Adipocyte (in vitro differentiated cells): ENCODE results near the gene CAMK4.
A peak's percentile ranks its signal among the peaks of the same experiment; 100 is the strongest.
"Not testable (repeated sequence)": the region's sequence is repeated elsewhere in the genome, so short reads cannot be mapped to it uniquely, and the experiment has no call there.

Experiments used
- DNase-seq: peaks from one replicate; pipeline ENCODE4 v3.0.0-alpha.2; 2015; ENCODE audit warnings: low read depth
- H3K27me3 ChIP-seq: replicated peaks from 2 replicates; pipeline ENCODE4 v1.7.0; 2013; ENCODE audit warnings: mild to moderate bottlenecking, low read length, moderate library complexity; ENCODE audit not compliant: control insufficient read depth, insufficient read depth
- H3K36me3 ChIP-seq: 2 replicates; pipeline ENCODE4 v1.7.0; 2013; ENCODE audit warnings: low read length, mild to moderate bottlenecking, moderate library complexity; ENCODE audit not compliant: control insufficient read depth, insufficient read depth, severe bottlenecking
- H3K4me1 ChIP-seq: 2 replicates; pipeline ENCODE4 v1.7.0; 2013; ENCODE audit warnings: mild to moderate bottlenecking, low read length, moderate library complexity; ENCODE audit not compliant: control insufficient read depth, insufficient read depth
- H3K4me3 ChIP-seq: 2 replicates; pipeline ENCODE4 v1.7.0; 2013; ENCODE audit warnings: mild to moderate bottlenecking, low read length, moderate library complexity
- H3K9ac ChIP-seq: 2 replicates; pipeline ENCODE4 v1.7.0; 2013; ENCODE audit warnings: mild to moderate bottlenecking, low read length, moderate library complexity
- H3K9me3 ChIP-seq: 2 replicates; pipeline ENCODE4 v1.7.0; 2013; ENCODE audit warnings: mild to moderate bottlenecking, low read length, moderate library complexity; ENCODE audit not compliant: control insufficient read depth

The CAMK4 gene

DNA sequence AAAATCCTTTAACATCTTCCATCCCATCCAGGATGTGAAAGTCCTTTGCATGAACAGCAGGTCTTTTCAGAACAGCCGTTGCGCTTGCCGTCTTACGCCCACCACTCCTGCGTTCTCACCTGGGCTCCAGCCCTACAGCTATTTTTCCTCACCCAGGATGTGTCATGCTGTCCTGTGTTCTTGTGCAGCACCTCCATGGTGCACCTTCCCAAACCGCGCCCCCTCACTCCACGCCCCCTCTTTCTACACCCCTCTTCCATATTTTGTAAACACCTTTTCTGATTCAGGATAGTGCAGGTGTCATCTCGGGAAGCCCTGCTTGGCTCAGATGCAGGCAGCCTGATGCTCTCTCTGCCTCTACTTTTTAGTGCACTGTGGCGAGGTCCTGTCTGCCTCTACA, 18.4 kb downstream of the CAMK4 start:
- H3K9ac ChIP-seq = no peak overlapping the region
- H3K4me3 ChIP-seq = no peak overlapping the region
- no peak for DNase-seq
- H3K4me1 ChIP-seq = peaks cover 4% of the 10 kb centered on the region
- no peaks in the 10 kb centered on the region for H3K9me3 ChIP-seq
- H3K36me3 ChIP-seq = no peaks in the 10 kb centered on the region
- no peaks in the 10 kb centered on the region for H3K27me3 ChIP-seq

DNA sequence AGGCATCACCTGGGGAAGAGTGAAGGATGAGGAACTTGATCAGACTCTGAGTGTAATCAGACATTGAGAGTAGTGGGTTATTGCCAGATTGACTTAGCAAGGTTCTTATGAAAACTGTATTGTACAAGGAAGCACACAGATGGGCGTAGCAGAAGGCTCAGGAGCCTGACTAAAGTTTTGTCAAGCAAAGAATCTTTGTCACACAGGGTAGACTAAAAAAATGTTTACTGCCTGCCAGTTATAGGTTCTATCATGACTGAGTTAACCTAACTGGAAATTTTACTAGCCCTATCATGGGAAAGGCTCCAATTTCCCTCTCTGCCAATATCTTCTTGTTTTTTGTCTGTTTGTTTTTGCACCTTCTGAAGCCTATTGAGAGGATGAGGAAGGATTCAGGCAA, 19.1 kb downstream of the CAMK4 start:
- H3K9ac ChIP-seq = no peak overlapping the region
- no peak overlapping the region for H3K4me3 ChIP-seq
- no peaks in the 10 kb centered on the region for H3K4me1 ChIP-seq
- no peaks in the 10 kb centered on the region for H3K36me3 ChIP-seq
- no peaks in the 10 kb centered on the region for H3K27me3 ChIP-seq
- no peaks in the 10 kb centered on the region for H3K9me3 ChIP-seq
- no peak for DNase-seq

DNA sequence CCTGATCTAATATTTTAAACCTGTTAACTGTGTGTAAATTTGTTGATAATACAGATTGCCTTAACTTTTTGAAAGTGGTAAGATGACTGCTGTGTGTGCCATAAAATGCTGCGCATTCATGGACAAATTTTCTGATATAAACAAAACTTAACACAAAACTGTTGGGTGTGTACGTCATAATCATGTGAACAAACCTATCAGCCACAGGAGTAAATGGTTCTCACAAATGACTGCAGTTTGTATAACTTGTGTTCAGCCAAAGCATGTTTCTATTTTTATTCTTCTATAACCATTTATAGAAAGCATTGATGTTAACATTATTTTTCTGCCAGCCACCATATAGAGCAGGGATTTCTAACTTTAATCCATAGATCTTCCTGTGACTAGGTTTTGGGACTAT, 21.5 kb downstream of the CAMK4 start:
- Histone ChIP-seq H3K4me3 (no peak overlapping the region), H3K27me3 (no peaks in the 10 kb centered on the region), H3K9ac (no peak overlapping the region), H3K36me3 (no peaks in the 10 kb centered on the region), H3K9me3 (no peaks in the 10 kb centered on the region), H3K4me1 (no peaks in the 10 kb centered on the region)
- no peak for DNase-seq

- no peak overlapping the region for H3K4me3 ChIP-seq
- no peaks in the 10 kb centered on the region for H3K27me3 ChIP-seq
- DNase-seq = no peak
- no peaks in the 10 kb centered on the region for H3K9me3 ChIP-seq
- no peaks in the 10 kb centered on the region for H3K4me1 ChIP-seq
- H3K36me3 ChIP-seq = no peaks in the 10 kb centered on the region
- no peak overlapping the region for H3K9ac ChIP-seq
Measured at GRCh38 chr5:111246459-111246858, 22.3 kb downstream of the CAMK4 start.

DNA sequence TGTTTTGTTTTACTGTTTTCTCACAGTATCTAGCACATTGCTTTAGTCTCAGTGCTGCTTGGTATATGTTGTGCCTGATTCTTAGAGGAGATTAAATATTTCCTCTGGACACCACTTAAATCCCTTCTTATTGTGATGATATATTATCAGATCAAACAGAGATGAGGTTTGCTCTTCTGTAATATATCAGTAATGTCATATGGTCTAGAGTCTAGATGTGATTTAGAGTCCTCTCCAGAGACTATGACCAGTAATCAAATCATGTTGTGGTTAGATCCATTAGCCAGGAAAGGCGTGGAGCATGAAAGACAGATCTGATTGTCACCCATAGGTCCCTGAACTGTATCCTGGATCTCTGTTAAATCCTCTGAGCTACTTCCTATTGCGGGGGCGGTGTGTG, 24.4 kb downstream of the CAMK4 start:
- H3K4me3 ChIP-seq = no peak overlapping the region
- no peaks in the 10 kb centered on the region for H3K9me3 ChIP-seq
- no peaks in the 10 kb centered on the region for H3K4me1 ChIP-seq
- no peaks in the 10 kb centered on the region for H3K36me3 ChIP-seq
- DNase-seq = no peak
- H3K9ac ChIP-seq = no peak overlapping the region
- no peaks in the 10 kb centered on the region for H3K27me3 ChIP-seq

DNA sequence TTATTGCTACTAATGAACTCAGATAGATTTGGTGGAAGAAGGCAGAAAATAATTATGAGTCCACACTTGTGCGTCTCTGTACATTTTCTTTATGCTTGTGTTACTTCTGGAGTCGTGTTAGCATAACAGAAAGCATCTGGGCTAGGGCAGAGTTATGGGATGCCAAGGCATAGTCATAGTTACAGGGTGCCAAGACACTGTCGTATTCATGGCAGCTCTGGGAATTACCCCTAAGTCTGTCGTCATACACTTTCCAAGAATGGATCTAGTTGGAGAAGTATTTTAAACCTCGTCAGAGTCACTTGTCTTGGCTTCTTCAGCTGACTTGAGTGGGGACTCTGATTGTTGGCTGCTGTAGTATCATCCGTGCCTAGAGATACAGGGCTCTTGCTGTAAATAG, 27.7 kb downstream of the CAMK4 start:
- H3K4me1 ChIP-seq = no peaks in the 10 kb centered on the region
- H3K4me3 ChIP-seq = no peak overlapping the region
- H3K36me3 ChIP-seq = no peaks in the 10 kb centered on the region
- no peaks in the 10 kb centered on the region for H3K9me3 ChIP-seq
- no peaks in the 10 kb centered on the region for H3K27me3 ChIP-seq
- DNase-seq = no peak
- H3K9ac ChIP-seq = no peak overlapping the region

DNA sequence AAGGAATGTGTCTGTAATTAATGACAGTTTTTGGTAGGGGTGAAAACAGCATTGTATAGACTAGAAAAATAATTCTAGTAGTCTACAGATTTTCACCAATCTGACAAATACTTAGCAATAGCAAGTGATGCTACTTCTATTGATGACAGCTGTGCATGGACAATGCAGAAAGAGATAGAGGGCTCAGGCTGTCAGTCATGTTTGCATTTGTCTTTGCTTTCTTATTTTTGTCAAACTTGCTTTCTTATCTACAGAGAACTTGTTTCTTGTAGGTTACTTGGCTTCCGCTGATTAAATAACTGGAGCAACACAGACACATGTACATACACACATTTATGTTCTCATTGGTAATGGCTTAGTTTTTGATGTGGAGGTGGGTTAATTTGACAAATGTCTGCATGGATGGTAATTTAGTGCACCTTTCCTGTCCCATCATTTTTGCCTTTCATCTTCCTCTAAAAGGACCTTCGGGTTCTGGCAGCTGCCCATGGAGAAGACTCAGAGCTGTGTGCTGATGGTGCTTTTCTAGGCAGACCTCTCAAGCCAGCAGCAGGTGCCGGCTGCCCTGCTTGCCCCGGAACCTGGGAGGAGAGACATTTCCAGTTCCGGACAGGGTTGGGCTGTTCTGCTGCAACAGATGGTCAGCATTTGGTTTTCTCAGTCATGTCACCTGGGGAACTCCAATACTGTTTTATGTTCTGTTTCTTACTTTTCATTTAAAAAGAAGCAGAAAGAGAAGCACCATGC, 28.8 kb downstream of the CAMK4 start:
- H3K4me1 ChIP-seq = no peaks in the 10 kb centered on the region
- no peak for DNase-seq

DNA sequence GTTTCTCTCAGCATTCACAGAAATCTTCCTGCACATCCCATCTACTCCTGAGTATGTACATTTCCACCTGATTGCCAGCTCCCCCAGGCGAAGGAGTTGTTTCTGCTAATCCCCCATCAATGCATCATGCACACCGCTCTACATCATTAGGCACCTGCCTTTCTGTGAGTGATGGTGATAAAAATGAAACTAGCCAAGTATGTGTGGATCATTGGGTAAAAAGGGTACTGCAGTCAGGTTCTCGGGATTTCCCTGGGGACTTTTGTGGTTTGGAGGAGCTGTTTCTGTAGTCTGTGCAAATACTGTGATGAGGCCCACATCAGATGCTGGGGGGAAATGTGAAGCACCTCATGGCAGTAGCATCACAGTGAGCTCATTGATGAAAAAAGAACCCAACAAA, 30.4 kb downstream of the CAMK4 start:
- Histone ChIP-seq H3K36me3 (no peaks in the 10 kb centered on the region), H3K9ac (no peak overlapping the region), H3K4me3 (no peak overlapping the region), H3K27me3 (no peaks in the 10 kb centered on the region), H3K9me3 (no peaks in the 10 kb centered on the region), H3K4me1 (no peaks in the 10 kb centered on the region)
- peak; percentile 4 for DNase-seq

More for the DNA sequence above, 28.8 kb downstream of the CAMK4 start:
- no peak overlapping the region for H3K9ac ChIP-seq
- H3K4me3 ChIP-seq = no peak overlapping the region
- no peaks in the 10 kb centered on the region for H3K9me3 ChIP-seq
- no peaks in the 10 kb centered on the region for H3K36me3 ChIP-seq
- no peaks in the 10 kb centered on the region for H3K27me3 ChIP-seq

DNA sequence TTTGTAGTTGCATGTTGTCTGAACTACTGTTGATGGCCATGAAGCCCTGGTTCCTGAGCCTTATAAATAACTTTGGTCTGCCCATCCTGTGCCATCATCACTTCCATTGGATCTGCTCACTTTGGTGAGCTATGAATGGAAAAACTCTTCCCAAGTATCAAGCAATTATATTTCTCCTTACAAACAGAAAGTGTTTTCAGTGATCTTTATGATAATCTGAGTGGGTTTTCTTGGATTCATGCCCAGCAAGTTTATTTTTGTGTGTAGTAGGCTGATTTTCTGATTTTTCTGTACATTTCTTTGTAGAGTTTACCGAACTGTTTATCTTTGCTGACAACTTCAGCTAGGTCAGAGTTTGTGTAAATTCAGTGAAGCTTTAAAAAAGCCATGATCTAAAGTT, 31.0 kb downstream of the CAMK4 start:
- H3K9me3 ChIP-seq = no peaks in the 10 kb centered on the region
- H3K4me3 ChIP-seq = no peak overlapping the region
- H3K4me1 ChIP-seq = no peaks in the 10 kb centered on the region
- H3K9ac ChIP-seq = no peak overlapping the region
- DNase-seq = peak; percentile 0
- no peaks in the 10 kb centered on the region for H3K36me3 ChIP-seq
- H3K27me3 ChIP-seq = no peaks in the 10 kb centered on the region

DNA sequence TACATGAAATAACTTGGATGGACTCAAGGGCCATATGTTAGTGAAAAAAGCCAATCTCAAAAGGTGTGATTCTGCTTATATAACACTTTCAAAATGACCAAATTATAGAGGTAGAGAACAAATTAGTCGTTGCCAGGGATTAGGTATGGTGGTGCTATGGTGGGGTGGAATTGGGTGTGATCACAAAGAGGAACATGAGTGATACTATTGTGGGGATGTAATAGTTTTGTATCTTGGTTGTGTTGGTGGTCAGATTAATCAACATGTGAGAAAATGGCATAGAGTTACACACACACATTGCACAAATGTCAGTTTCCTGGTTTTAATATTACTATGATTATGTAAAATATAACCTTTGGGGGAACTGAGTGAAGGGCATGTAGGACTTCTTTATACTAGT, 31.9 kb downstream of the CAMK4 start:
- DNase-seq = no peak
- no peak overlapping the region for H3K9ac ChIP-seq
- no peak overlapping the region for H3K4me3 ChIP-seq
- H3K4me1 ChIP-seq = no peaks in the 10 kb centered on the region
- no peaks in the 10 kb centered on the region for H3K27me3 ChIP-seq
- no peaks in the 10 kb centered on the region for H3K36me3 ChIP-seq
- no peaks in the 10 kb centered on the region for H3K9me3 ChIP-seq

DNA sequence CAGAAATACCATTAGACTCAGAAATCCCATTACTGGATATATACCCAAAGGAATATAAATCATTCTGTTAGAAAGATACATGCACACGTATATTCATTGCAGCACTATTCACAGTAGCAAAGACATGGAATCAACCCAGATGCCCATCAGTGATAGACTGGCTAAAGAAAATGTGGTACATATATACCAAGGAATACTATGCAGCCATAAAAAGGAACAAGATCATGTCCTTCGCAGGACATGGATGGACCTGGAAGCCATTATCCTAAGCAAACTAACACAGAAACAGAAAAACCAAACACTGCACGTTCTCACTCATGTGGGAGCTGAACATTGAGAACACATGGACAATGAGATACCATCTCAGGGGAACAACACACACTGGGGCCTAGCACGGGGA, 33.4 kb downstream of the CAMK4 start:
- H3K27me3 ChIP-seq = not testable (repeated sequence)

GRCh38 chr5:111259636-111260035, 35.5 kb downstream of the CAMK4 start:
- Histone ChIP-seq H3K4me1 (no peaks in the 10 kb centered on the region), H3K36me3 (no peaks in the 10 kb centered on the region), H3K4me3 (no peak overlapping the region), H3K9ac (no peak overlapping the region), H3K27me3 (no peaks in the 10 kb centered on the region), H3K9me3 (no peaks in the 10 kb centered on the region)
- DNase-seq = no peak

More for the DNA sequence above, 33.4 kb downstream of the CAMK4 start:
- not testable (repeated sequence) for DNase-seq, H3K9ac ChIP-seq, H3K36me3 ChIP-seq, H3K4me3 ChIP-seq, H3K4me1 ChIP-seq, H3K9me3 ChIP-seq
